Thymus (tissue), 11 donors: Measurements from ENCODE around the gene PLCB1. TPM values are rescaled to one million over a fixed set of nuclear protein-coding genes. Genes with fewer than 3 reads are reported as not detected.
A peak's percentile ranks its signal among the peaks of the same experiment; 100 is the strongest.

ENCODE experiments used
- DNase-seq, 9 donors: peaks; one replicate each; pipeline ENCODE4 v3.0.0-alpha.2; 2013; ENCODE audit warnings: low spot score in 9 of 9, low read depth in 6 of 9, missing footprints in 1 of 9
- H3K27ac ChIP-seq, 2 donors: one replicate each; pipeline ENCODE4 v1.5.1; 2013; ENCODE audit warnings: control low read depth in 1 of 2, low read depth in 1 of 2, low read length in 1 of 2, mild to moderate bottlenecking in 1 of 2, moderate library complexity in 1 of 2
- H3K27me3 ChIP-seq, 2 donors: one replicate each; pipeline ENCODE4 v1.5.1; 2013; ENCODE audit warnings: low read length in 1 of 2; ENCODE audit not compliant: control insufficient read depth in 2 of 2, insufficient read depth in 1 of 2
- H3K36me3 ChIP-seq, 2 donors: one replicate each; pipeline ENCODE4 v1.5.1; 2013; ENCODE audit warnings: low read length in 1 of 2, mild to moderate bottlenecking in 1 of 2, moderate library complexity in 1 of 2; ENCODE audit not compliant: control insufficient read depth in 2 of 2, insufficient read depth in 2 of 2
- H3K4me1 ChIP-seq, 2 donors: one replicate each; pipeline ENCODE4 v1.5.1; 2013; ENCODE audit warnings: low read length in 2 of 2; ENCODE audit not compliant: control insufficient read depth in 2 of 2, insufficient read depth in 2 of 2
- H3K4me3 ChIP-seq, 2 donors: one replicate each; pipeline ENCODE4 v1.5.1; 2013; ENCODE audit warnings: low read length in 2 of 2, control low read depth in 1 of 2, mild to moderate bottlenecking in 1 of 2
- H3K9me3 ChIP-seq, 2 donors: one replicate each; pipeline ENCODE4 v1.5.1; 2013; ENCODE audit warnings: low read length in 1 of 2, mild to moderate bottlenecking in 1 of 2; ENCODE audit not compliant: control insufficient read depth in 2 of 2, insufficient read depth in 1 of 2
- WGBS: extraction: QIAGEN DNeasy Blood & Tissue Kit; methylation state at CpG from one replicate; pipeline ENCODE4 v1.1.7; 2013; 5-methylcytosine and 5-hydroxymethylcytosine counted together
- polyA plus RNA-seq: library from polyadenylated mRNA; stranded (reverse); fragments of 200-250 nt; gene quantifications from one replicate; pipeline ENCODE4 v1.2.3, GENCODE V29; 2013
- total RNA-seq: library from RNA; stranded (reverse); fragments of 120-200 nt; gene quantifications from one replicate; pipeline ENCODE4 v1.2.4, GENCODE V29; 2013
- donor health status: healthy.

PLCB1 gene
- total and polyA plus RNA-seq, 2 donors, result 4.1 to 4.7 TPM

GRCh38 chr20:8361779-8362178, 229.7 kb downstream of the PLCB1 start:
- H3K4me3 ChIP-seq, result no peak overlapping the region
- H3K4me1 ChIP-seq, result no peaks in the 10 kb centered on the region
- no peaks in the 10 kb centered on the region for H3K36me3 ChIP-seq
- no peaks in the 10 kb centered on the region for H3K27me3 ChIP-seq
- no peaks in the 10 kb centered on the region for H3K9me3 ChIP-seq
- DNase-seq, result no peak
- no peak overlapping the region for H3K27ac ChIP-seq

- no peaks in the 10 kb centered on the region for H3K9me3 ChIP-seq
- no peak overlapping the region for H3K27ac ChIP-seq
- no peaks in the 10 kb centered on the region for H3K27me3 ChIP-seq
- DNase-seq, result no peak
- no peaks in the 10 kb centered on the region for H3K4me1 ChIP-seq
- no peak overlapping the region for H3K4me3 ChIP-seq
- no peaks in the 10 kb centered on the region for H3K36me3 ChIP-seq
- 84% methylated on average over 3 of the region's 3 CpGs for WGBS
Measured at GRCh38 chr20:8362457-8362856, 230.4 kb downstream of the PLCB1 start.

GRCh38 chr20:8363970-8364733, 232.1 kb downstream of the PLCB1 start:
- H3K4me3 ChIP-seq, result no peak overlapping the region
- H3K27ac ChIP-seq, result no peak overlapping the region
- WGBS, result 97% methylated on average over 8 of the region's 8 CpGs
- no peaks in the 10 kb centered on the region for H3K9me3 ChIP-seq
- peaks cover 0 to 2% of the 10 kb centered on the region in 2 donors for H3K4me1 ChIP-seq
- DNase-seq, result no peak
- no peaks in the 10 kb centered on the region for H3K36me3 ChIP-seq
- H3K27me3 ChIP-seq, result no peaks in the 10 kb centered on the region

GRCh38 chr20:8364734-8365078, 232.6 kb downstream of the PLCB1 start:
- WGBS, result 87% methylated on average over 1 of the region's 1 CpG
- Histone ChIP-seq H3K27me3 (no peaks in the 10 kb centered on the region), H3K4me1 (peaks cover 0 to 2% of the 10 kb centered on the region in 2 donors), H3K4me3 (no peak overlapping the region), H3K27ac (no peak overlapping the region), H3K36me3 (no peaks in the 10 kb centered on the region), H3K9me3 (no peaks in the 10 kb centered on the region)
- no peak for DNase-seq

GRCh38 chr20:8365634-8366033, 233.6 kb downstream of the PLCB1 start:
- H3K36me3 ChIP-seq, result no peaks in the 10 kb centered on the region
- no peak overlapping the region for H3K27ac ChIP-seq
- DNase-seq, result no peak
- no peaks in the 10 kb centered on the region for H3K9me3 ChIP-seq
- H3K4me3 ChIP-seq, result no peak overlapping the region
- H3K27me3 ChIP-seq, result no peaks in the 10 kb centered on the region
- H3K4me1 ChIP-seq, result peaks cover 0 to 2% of the 10 kb centered on the region in 2 donors

- no peak overlapping the region for H3K27ac ChIP-seq
- H3K4me3 ChIP-seq, result no peak overlapping the region
- H3K4me1 ChIP-seq, result peaks cover 0 to 2% of the 10 kb centered on the region in 2 donors
- WGBS, result 80% methylated on average over 5 of the region's 5 CpGs
- DNase-seq, result no peak
- H3K9me3 ChIP-seq, result no peaks in the 10 kb centered on the region
- H3K27me3 ChIP-seq, result no peaks in the 10 kb centered on the region
- H3K36me3 ChIP-seq, result no peaks in the 10 kb centered on the region
Measured at GRCh38 chr20:8366303-8366923, 234.3 kb downstream of the PLCB1 start.

- H3K36me3 ChIP-seq, result no peaks in the 10 kb centered on the region
- 49% methylated on average over 7 of the region's 7 CpGs for WGBS
- no peaks in the 10 kb centered on the region for H3K9me3 ChIP-seq
- H3K27ac ChIP-seq, result no peak overlapping the region
- H3K27me3 ChIP-seq, result no peaks in the 10 kb centered on the region
- DNase-seq, result no peak
- H3K4me1 ChIP-seq, result peaks cover under 1 to 2% of the 10 kb centered on the region in 2 donors
- no peak overlapping the region for H3K4me3 ChIP-seq
Measured at GRCh38 chr20:8367689-8368088, 235.6 kb downstream of the PLCB1 start.

- H3K9me3 ChIP-seq, result no peaks in the 10 kb centered on the region
- H3K27me3 ChIP-seq, result no peaks in the 10 kb centered on the region
- H3K4me1 ChIP-seq, result peaks cover 2 to 4% of the 10 kb centered on the region in 2 donors
- H3K27ac ChIP-seq, result no peak overlapping the region
- no peak overlapping the region for H3K4me3 ChIP-seq
- peak in 1 of 9 donors; percentile 28 for DNase-seq
- WGBS, result 8% methylated on average over 3 of the region's 3 CpGs
- no peaks in the 10 kb centered on the region for H3K36me3 ChIP-seq
Measured at GRCh38 chr20:8368670-8369069, 236.6 kb downstream of the PLCB1 start.

- Histone ChIP-seq H3K4me3 (no peak overlapping the region), H3K36me3 (no peaks in the 10 kb centered on the region), H3K27me3 (no peaks in the 10 kb centered on the region), H3K9me3 (no peaks in the 10 kb centered on the region), H3K27ac (no peak overlapping the region), H3K4me1 (peaks cover 2 to 4% of the 10 kb centered on the region in 2 donors)
- WGBS, result 94% methylated on average over 2 of the region's 2 CpGs
- no peak for DNase-seq
Measured at GRCh38 chr20:8369311-8369710, 237.2 kb downstream of the PLCB1 start.
